HEK293T (cell line): ENCODE data around the gene ADM5.

ENCODE experiments used
- CTCF ChIA-PET: fragments of 350-600 bp; formaldehyde crosslinking; extraction: SDS; loops from one replicate; lab custom pipeline; 2021; ENCODE audit warnings: antibody characterized with exemption, inconsistent platforms; lab: Yijun Ruan, JAX
- POLR2A ChIA-PET: fragments of 350-600 bp; formaldehyde crosslinking; extraction: SDS; loops from one replicate; lab custom pipeline; 2020; ENCODE audit warnings: antibody characterized with exemption, inconsistent platforms; lab: Yijun Ruan, JAX
- DNase-seq: peaks from one replicate; pipeline ENCODE4 v3.0.0; 2012; ENCODE audit warnings: mixed read lengths; ENCODE audit errors: extremely low spot score
- ARNT ChIP-seq: fragments of 450-650 bp; IDR thresholded peaks from 2 replicates; pipeline ENCODE4 v1.6.1; 2017; ENCODE audit warnings: mild to moderate bottlenecking
- BHLHE40 ChIP-seq: fragments of 450-650 bp; IDR thresholded peaks from 2 replicates; pipeline ENCODE4 v1.6.1; 2016; ENCODE audit warnings: mild to moderate bottlenecking, moderate library complexity, borderline replicate concordance
- CTBP1 ChIP-seq: fragments of 450-650 bp; IDR thresholded peaks from 2 replicates; pipeline ENCODE4 v1.6.1; 2016; ENCODE audit warnings: borderline replicate concordance
- ELF4 ChIP-seq: fragments of 450-650 bp; IDR thresholded peaks from 2 replicates; pipeline ENCODE4 v1.6.1; 2017; ENCODE audit warnings: antibody characterized with exemption
- FOXA1 ChIP-seq: fragments of 450-650 bp; IDR thresholded peaks from 2 replicates; pipeline ENCODE4 v1.6.1; 2016; ENCODE audit warnings: mild to moderate bottlenecking
- FOXK2 ChIP-seq: fragments of 450-650 bp; IDR thresholded peaks from 2 replicates; pipeline ENCODE4 v1.6.1; 2016; ENCODE audit warnings: mild to moderate bottlenecking
- FOXM1 ChIP-seq: fragments of 450-650 bp; IDR thresholded peaks from 2 replicates; pipeline ENCODE4 v1.6.1; 2017; ENCODE audit warnings: mild to moderate bottlenecking, borderline replicate concordance
- HDGF ChIP-seq: fragments of 450-650 bp; IDR thresholded peaks from 2 replicates; pipeline ENCODE4 v1.6.1; 2017; ENCODE audit warnings: antibody characterized with exemption, borderline replicate concordance
- L3MBTL2 ChIP-seq: fragments of 450-650 bp; conservative IDR thresholded peaks from 2 replicates; pipeline ENCODE4 v1.6.1; 2016; ENCODE audit warnings: mild to moderate bottlenecking
- LEF1 ChIP-seq: fragments of 450-650 bp; IDR thresholded peaks from 2 replicates; pipeline ENCODE4 v1.6.1; 2017; ENCODE audit warnings: mild to moderate bottlenecking, borderline replicate concordance
- NFRKB ChIP-seq: fragments of 450-650 bp; IDR thresholded peaks from 2 replicates; pipeline ENCODE4 v1.6.1; 2016; ENCODE audit warnings: mild to moderate bottlenecking, moderate library complexity
- SP1 ChIP-seq: fragments of 450-650 bp; IDR thresholded peaks from 2 replicates; pipeline ENCODE4 v1.6.1; 2017
- SUZ12 ChIP-seq: fragments of 450-650 bp; IDR thresholded peaks from 2 replicates; pipeline ENCODE4 v1.6.1; 2016; ENCODE audit warnings: mild to moderate bottlenecking
- TARDBP ChIP-seq: fragments of 450-650 bp; IDR thresholded peaks from 2 replicates; pipeline ENCODE4 v1.6.1; 2016
- ZNF384 ChIP-seq: fragments of 450-650 bp; IDR thresholded peaks from 2 replicates; pipeline ENCODE4 v1.6.1; 2016
- TF ChIP-seq, protein P1 (sequence below): fragments of 450-650 bp; IDR thresholded peaks from 2 replicates; pipeline ENCODE4 v1.6.1; 2016

ADM5 gene

DNA sequence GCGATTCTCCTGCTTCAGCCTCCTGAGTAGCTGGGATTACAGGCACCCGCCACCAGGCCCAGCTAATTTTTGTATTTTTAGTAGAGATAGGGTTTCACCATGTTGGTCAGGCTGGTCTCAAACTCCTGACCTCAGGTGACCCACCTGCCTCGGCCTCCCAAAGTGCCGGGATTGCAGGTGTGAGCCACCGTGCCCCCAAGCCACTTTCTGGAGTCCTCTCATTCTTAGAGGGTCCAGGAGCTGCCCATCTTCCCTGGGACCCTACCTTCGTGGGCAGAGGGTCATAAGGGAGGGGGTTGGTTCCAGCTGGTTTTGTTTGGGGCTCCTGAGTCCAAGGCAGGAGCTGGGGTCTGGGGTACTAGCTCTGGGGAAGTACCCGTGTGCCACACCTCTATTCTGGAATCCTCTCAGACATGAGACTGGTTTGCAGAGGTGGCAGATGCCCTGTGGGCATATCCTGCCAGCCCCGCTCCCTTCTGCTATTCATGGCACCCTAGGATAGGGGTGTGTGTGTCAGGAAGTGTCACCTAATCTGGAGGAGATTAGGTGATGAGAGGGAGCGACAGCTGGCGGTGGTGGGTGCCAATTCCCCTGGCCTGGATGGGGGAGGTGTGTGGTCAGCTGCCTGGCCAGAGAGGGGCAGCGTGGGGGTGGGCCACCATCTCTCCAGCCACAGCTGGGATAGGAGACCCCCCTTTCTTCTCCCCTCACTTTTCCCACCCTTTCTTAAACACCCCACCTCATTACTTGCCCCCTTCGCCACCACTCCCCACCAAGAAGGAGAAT, 10.2 kb upstream of the ADM5 start:
- DNase-seq = no peak
- ChIA-PET POLR2A (interaction anchor here (0.5 to 1.6 kb wide), 5 partner anchors 12 to 121 kb away, joined by 3 to 5 read pairs (median 3); partner anchors contain the start of genes RRAS and SCAF1), CTCF (interaction anchor here (0.5 to 2.0 kb wide), 8 partner anchors 9 to 639 kb away, joined by 3 to 6 read pairs (median 4); partner anchors contain the start of genes BCL2L12 and IRF3)
- TF ChIP-seq ARNT = no peak
- TF ChIP-seq SUZ12 = no peak
- no peak for TF ChIP-seq SP1
- no peak for TF ChIP-seq NFRKB
- TF ChIP-seq, protein P1, sequence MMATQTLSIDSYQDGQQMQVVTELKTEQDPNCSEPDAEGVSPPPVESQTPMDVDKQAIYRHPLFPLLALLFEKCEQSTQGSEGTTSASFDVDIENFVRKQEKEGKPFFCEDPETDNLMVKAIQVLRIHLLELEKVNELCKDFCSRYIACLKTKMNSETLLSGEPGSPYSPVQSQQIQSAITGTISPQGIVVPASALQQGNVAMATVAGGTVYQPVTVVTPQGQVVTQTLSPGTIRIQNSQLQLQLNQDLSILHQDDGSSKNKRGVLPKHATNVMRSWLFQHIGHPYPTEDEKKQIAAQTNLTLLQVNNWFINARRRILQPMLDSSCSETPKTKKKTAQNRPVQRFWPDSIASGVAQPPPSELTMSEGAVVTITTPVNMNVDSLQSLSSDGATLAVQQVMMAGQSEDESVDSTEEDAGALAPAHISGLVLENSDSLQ = no peak
- no peak for TF ChIP-seq TARDBP
- no peak for TF ChIP-seq ELF4
- no peak for TF ChIP-seq HDGF
- no peak for TF ChIP-seq L3MBTL2
- TF ChIP-seq ZNF384 = no peak
- no peak for TF ChIP-seq BHLHE40
- no peak for TF ChIP-seq FOXA1
- TF ChIP-seq CTBP1 = no peak
- no peak for TF ChIP-seq LEF1
- no peak for TF ChIP-seq FOXM1
- no peak for TF ChIP-seq FOXK2

DNA sequence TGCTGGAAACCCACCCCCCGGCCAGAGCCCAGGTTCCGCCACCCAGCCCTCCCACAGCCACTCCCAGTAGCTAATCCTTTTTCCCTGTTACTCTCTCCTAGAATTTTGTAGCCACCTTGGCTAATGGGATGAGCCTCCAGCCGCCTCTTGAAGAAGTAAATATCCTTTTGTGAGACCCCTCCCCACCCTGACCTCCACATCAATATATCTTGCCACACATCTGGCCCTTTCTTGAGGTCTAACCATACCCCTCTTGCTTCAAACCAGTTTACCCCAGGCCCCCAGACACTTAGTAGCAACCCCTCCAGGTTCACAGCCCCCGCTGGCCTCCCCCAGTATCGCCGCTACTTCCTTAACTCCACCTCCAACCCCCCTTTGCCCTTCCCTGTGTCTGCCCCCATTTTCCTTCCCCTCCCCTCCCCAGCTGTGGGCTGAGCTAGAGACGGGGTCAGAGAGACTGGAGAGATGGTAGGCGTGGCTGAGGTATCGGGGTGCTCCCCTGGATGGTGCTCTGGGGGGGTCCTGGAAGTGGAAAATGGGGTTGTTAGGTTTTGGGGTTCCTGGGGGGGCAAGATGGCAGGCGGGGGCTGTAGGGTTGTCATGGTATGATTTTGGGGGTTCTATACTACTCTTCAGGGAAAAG, 9.5 kb upstream of the ADM5 start:
- no peak for DNase-seq
- CTCF ChIA-PET = interaction anchor here (0.7 to 2.0 kb wide), 5 partner anchors 9 to 204 kb away, joined by 3 to 6 read pairs (median 4); no protein-coding TSS in a partner anchor
- POLR2A ChIA-PET = interaction anchor here (0.6 to 1.0 kb wide), 2 partner anchors 38 to 123 kb away, joined by 3 read pairs; partner anchors contain the start of gene SCAF1
- TF ChIP-seq NFRKB (no peak), FOXA1 (no peak), TARDBP (no peak), BHLHE40 (no peak), SP1 (no peak), L3MBTL2 (no peak), ZNF384 (no peak), LEF1 (no peak), FOXK2 (no peak), HDGF (no peak)
- TF ChIP-seq, protein P1 = no peak

DNA sequence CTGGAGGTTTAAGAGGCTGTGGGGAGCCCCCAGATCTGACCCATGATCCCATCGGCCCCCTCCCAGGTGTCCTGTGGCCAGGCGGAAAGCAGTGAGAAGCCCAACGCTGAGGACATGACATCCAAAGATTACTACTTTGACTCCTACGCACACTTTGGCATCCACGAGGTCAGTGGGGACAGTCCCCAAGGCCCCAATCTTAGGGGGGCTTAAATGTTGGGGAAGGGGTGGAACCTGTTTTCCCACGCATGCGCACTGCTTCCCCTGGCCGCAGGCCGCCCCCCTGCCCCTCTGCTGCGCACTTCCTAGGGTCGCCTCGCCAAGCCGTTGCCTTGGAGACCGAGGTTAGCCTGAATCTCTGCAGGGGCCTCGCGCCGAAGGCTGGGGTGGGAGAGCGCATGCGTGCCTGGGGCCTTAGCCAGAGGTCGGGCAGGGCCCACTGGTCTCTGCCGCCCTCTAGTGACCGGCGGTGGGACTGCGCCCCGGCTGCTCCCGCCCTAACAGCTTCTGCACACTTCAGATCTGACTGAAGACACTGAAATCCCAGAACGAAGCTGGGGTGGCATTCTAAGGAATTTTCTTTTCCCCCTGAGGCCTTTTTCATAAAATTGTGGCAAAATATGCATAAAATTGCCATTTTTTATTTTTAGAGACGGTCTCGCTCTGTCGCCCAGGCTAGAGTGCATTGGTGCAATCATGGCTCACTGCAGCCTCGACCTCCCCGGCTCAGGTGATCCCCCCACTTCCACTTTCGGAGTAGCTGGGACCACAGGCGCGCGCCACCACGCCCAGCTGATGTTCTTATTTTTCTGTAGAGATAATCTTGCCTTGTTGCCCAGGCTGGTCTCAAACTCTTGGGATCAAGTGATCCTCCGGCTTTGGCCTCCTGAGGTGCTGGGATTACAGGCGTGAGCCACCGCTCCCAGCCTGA, 8.7 kb upstream of the ADM5 start:
- ChIA-PET CTCF (interaction anchor here (0.5 to 1.2 kb wide), 4 partner anchors 16 to 134 kb away, joined by 3 to 4 read pairs (median 4); partner anchors contain the start of genes BCL2L12, IRF3 and RRAS), POLR2A (interaction anchor here (0.6 kb wide), 1 partner anchor 122 kb away, joined by 3 read pairs; no protein-coding TSS in a partner anchor)
- peak; percentile 91 for DNase-seq
- TF ChIP-seq ZNF384 = no peak
- TF ChIP-seq NFRKB = no peak
- TF ChIP-seq, protein P1 = no peak
- no peak for TF ChIP-seq ELF4
- TF ChIP-seq FOXK2 = no peak
- no peak for TF ChIP-seq SP1
- no peak for TF ChIP-seq FOXM1
- no peak for TF ChIP-seq BHLHE40
- TF ChIP-seq SUZ12 = no peak
- TF ChIP-seq TARDBP = no peak
- no peak for TF ChIP-seq HDGF
- TF ChIP-seq FOXA1 = no peak
- TF ChIP-seq L3MBTL2 = no peak
- no peak for TF ChIP-seq ARNT
- TF ChIP-seq CTBP1 = no peak

DNA sequence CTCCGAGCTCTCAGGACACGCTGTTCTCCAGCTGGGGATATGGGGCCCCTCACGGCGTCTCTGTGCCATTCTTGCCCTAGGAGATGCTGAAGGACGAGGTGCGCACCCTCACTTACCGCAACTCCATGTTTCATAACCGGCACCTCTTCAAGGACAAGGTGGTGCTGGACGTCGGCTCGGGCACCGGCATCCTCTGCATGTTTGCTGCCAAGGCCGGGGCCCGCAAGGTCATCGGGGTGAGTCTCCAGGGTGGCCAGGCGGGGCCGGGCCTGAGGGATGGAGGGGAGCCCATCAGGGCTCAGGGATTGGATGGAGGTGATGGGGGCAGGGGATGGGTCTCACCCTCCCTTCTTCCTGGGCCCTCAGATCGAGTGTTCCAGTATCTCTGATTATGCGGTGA, 7.6 kb upstream of the ADM5 start:
- ChIA-PET POLR2A (no interaction called here), CTCF (no interaction called here)
- TF ChIP-seq ARNT (no peak), LEF1 (no peak), HDGF (no peak), SP1 (no peak), TARDBP (no peak), NFRKB (no peak), L3MBTL2 (no peak), ZNF384 (no peak), ELF4 (no peak), SUZ12 (no peak), CTBP1 (no peak), FOXK2 (no peak)
- TF ChIP-seq, protein P1 = no peak
- no peak for DNase-seq
